HG03159 (cell line): Measurements from ENCODE around the gene MACROD2.

ENCODE experiments used
- ATAC-seq: cut with Tn5 transposase; IDR thresholded peaks from one replicate; pipeline ENCODE4 v1.9.1; 2021; ENCODE audit warnings: mild to moderate bottlenecking, moderate library complexity; ENCODE audit not compliant: unreplicated experiment

MACROD2 gene

DNA sequence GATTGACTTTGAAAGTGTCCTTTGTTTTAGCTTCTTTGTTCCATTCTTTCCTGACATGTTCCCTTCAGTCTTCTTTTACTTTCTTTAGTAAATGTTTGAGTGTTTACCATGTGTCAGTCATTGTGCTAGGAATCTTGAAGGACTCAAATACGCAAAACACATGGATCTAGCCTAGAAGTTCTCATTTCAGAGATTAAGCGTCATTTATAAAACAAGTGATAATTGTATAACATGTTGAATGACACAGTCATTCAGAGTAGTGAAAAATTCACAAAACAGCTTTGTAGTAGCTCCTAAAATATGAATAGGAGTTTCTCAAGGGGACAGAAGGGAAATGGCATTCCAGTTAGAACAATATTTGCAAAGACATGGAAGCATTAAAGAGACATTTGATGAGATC is 66.9 kb downstream of the MACROD2 start:
- ATAC-seq: no peak

DNA sequence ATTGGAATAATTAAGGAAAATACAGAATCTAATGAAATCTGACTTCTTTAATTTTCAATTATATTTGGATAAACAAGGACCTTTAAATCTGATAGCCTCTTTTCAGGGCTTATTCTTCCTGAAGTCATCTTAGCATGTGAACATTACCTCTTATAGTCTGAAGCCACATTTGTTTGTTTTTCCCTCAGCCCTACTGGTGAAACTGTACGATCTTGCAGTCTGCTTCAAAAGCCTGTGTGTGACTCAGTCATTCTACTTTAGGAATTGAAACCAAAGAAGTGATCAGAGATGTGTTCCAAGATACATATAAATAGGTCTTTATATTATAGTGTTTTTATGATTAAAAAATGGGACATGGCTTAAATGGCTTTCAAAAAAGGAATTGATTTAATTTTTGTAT is 67.5 kb downstream of the MACROD2 start:
- no peak for ATAC-seq

DNA sequence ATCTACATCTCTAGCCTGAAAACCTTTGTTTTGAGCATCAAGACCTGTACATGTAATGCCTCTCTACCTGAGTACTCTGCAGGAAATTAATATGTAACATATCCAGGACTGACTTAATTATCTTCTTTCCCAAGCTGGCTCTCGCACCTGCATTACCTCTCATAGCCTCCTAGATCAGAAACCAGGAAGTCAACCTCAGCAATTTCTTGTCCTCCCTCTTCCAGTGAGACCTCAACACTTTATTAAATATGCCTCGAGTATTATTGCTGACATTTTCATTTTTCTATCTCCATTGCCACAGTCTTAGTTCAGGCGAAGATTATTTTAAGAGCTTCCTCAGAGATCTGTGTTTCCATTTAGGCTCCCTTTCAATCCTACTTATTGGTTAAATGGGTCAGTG is 69.0 kb downstream of the MACROD2 start:
- ATAC-seq: no peak

DNA sequence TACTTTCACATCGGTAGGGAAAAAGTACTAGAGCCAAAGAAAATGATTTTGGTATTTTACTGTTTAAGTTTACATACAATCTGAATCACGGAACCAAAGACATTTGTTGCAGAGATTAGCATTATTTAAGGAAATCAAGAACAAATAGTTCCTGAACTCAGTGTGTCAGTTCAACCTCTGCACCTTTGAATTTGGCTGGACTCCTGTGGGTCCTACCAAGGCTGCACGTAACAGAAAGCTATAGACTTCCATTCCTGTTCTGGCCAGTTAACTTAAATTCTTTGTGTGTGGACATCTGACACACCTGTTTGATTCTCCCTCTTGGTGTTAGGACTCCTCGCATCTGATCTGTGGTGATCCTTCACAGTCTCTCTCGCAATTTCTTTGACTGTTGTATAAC is 69.6 kb downstream of the MACROD2 start:
- ATAC-seq: no peak

DNA sequence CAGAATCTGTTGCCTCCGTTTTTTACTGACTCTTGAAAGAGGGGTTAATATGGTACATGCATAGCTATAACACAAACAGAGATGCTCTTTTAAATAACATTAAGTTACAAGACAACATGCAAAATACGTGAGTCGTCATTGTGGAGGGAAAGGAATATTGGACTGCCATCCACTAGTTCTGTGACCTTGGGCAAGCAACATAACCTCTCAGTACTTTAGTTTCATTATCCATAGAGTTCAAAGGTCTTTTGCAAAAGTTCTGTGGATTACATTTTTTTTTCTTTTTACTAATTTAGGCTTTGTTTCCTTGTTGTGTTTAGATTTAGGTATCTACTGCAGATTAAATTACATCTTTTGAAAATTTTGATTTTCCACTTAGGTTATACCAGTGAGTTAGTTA is 70.5 kb downstream of the MACROD2 start:
- ATAC-seq: no peak

DNA sequence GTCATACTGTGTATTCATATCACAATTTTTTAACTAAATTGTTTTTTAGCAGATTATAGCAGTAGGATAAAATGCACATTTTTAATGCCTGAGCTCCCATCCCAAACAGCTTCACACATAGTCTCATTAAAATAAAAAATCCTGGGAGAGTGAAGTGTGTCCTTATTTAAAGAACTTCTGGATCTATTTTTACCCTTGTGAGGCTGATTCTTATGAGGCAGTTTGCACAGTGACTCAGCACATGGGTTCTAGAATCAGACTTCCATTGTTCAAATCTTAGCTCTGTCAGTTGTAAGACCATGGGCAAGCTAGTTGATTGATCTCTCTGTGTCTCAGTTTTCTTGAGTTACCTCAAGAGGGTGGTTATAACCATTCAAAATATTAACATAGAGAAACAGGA is 72.3 kb downstream of the MACROD2 start:
- ATAC-seq: no peak

DNA sequence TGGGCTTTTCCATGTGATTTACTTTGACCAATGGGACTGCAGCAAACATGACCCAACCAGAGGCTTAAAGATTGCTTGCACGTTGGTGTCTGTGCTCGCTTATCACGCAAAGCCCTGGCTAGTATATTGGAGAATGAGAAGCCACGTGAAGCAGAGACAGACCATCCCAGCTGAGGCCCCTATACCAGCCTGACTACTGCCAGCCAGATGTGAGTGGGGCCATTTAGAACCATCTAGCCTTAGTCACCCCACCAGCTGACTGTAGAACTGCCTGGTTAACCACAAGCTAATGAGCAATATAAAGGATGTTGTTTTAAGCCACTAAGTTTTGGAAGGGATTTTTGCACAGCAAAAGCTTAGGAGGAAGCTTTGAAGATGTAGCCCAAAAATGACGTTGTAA is 74.5 kb downstream of the MACROD2 start:
- ATAC-seq: no peak

DNA sequence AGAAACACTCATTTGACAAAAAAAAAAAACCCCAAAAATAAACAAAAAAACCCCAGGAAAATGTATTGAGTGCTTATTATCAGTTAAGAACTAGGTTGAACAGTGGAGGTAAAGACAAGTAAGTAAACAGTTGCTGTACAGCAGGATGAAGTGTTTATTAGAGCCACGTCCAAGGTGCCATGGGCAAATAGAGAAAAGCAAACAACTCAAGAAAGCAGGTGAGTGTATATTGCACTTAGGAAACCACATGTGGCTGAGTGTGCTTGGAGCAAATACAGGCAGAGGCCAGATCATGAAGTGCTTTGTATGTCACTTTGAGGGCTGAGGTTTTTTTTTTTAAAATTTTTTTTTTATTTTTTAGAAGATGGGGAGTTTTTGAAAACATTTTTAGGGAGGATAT is 98.3 kb downstream of the MACROD2 start:
- no peak for ATAC-seq

DNA sequence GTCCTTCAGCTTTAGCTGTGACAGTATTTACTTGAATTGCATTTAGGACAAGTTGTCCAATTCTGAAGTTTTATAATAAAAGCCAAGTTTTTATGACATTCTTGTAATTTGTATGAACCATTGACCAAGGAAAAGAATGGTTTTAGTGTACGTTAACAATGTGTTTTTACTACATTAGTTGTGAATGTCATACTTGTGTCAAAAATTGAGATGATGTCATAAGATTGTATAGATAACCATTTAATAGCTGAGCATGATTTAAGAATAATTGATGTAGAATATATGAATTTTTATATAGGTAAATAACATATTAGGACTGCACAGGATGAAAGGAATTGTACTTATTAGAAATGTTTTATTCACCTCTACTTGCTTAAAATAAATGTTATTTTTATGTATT is 102.9 kb downstream of the MACROD2 start:
- no peak for ATAC-seq

DNA sequence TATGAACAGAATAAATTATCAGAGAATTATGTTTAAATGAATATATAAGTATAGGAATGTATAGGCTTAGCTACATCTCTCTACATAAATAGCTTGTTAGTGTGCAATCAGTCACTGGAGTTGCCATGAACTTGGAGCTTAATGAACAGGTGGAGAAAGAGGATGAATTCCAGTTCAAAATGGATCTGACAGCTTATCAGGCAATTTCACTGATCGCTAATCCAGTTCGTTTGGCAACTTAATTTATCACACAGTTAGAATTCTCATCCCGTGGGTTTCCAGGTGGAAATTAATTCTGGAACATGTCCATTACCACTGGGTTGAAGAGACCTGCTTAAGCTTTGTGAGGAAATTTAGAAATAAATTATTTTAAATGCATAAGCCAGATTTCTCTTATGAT is 118.1 kb downstream of the MACROD2 start:
- ATAC-seq: no peak

DNA sequence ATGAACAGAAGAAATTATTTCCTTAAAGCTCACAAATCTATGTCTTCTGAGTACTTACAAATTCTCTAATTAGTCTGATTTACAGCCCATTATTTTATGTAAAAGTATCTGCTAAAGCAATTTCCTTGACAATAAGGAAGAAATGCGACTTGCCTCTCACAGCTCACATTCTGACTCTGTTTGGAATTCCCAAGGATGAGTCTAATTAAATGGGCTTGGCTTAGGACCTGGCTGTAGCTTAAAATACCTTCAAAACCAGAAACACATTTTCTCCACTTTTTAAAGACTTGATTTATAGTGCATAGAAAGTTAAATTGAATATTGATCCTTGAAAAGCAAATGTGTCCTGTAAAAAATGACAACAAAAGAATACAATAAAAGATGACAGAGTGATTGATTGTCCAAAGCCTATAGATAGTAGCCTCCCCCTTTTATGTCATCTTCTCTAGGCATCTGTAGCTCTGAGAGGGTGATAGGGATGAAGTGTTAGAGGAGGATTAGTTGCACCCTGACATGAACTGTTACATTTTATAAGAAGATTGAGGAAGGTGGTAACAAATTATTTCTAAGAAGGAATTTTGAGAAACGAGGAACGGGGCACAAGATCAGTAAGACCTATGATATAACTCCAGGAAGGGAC is 118.9 kb downstream of the MACROD2 start:
- ATAC-seq: no peak

DNA sequence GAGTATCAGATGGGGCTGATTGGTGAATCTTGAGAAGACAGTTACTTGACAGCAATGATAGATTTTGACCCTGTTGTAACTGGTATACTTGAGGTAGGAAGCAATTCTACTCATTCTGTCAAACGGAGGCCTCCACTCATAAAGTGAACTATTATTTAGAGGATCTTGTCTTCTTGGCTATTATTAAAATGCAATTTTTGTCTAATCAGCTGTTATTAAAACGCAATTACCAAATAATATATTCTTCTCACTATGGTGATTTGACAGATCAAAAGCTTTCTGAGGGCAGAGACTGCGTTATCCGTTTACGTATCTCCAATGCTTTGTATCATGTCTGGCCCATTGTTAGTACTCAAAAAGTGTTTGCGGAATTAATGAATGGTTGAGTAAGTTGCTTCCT is 120.7 kb downstream of the MACROD2 start:
- no peak for ATAC-seq

DNA sequence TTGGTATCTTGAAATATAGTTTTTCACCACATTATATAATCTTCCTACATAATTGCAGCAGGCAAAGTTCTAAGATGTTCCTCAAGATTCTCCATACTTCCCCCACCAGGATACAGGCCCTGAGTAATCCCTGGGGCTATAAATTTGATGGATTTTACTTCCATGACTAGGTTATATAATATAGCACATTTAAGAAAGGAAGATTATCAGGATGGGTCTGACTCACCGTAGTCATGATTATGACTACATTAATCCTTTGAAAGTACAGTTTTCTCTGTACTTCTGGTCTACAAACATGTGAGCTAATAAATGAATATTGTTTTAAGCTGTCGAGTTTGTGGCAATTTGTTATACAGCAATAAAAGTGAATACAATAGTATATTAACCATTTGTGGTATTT is 122.5 kb downstream of the MACROD2 start:
- ATAC-seq: no peak

DNA sequence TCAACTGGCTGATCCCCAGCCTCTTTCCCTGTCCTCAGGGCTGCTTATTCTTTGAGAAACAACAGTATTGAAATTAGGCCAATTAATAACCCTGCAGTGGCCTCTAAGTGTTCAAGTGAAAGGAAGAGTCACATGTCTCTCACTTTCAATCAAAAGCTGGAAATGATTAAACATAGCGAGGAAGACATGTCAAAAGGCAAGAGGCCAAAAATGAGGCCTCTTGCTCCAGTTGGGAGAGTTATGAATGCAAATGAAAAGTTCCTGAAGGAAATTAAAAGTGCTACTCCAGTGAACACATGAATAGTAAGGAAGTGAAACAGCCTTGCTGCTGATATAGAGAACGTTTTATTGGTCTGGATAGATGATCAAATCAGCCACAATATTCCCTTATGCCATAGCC is 131.5 kb downstream of the MACROD2 start:
- no peak for ATAC-seq

DNA sequence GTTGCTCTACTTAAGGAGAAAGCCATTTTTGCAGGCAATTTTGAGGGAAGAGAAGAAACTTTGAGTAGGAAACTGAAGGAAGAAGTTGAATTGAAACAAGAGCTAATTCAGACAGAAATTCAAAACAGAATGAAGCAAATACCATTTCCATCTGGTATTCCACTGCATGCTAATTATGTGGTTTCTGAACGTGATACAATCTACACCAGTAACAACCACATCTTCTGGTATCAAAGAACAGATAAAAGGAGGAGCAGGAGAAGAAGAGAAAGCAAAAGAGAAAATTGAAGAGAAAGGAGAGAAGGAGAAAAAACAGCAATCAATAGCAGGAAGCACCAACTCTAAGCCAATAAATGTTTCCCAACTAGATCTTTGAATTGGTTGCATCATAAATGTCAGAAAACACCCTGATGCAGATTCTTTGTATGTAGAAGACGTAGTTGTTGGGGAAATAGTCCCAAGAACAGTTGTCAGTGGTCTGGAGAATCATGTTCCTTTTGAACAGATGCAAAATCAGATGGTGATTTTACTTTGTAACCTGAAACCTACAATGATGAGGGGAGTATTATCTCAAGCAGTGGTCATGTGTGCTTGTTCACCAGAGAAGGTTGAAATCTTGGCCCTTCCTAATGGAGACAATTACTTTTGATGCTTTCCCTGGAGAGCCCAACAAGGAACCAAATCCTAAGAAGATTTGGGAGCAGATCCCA is 132.4 kb downstream of the MACROD2 start:
- ATAC-seq: no peak

DNA sequence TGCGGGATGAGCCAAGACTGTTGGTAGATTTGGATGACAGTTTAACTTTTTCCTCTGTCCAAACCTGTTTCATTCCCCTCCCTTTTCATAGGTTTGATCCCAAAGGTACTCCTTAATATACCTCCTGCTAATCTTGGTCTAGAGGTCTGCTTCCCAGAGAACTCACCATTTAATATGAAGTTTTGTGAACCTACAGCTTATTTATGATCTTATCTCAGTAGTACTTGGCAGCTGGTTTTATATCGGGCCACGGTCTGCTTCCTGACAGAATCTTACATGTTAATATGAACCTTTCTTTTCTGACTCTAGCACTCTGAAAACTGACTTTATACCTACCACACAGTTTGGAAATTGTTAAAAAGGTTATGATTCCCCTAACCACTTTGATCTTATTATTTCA is 138.7 kb downstream of the MACROD2 start:
- no peak for ATAC-seq

DNA sequence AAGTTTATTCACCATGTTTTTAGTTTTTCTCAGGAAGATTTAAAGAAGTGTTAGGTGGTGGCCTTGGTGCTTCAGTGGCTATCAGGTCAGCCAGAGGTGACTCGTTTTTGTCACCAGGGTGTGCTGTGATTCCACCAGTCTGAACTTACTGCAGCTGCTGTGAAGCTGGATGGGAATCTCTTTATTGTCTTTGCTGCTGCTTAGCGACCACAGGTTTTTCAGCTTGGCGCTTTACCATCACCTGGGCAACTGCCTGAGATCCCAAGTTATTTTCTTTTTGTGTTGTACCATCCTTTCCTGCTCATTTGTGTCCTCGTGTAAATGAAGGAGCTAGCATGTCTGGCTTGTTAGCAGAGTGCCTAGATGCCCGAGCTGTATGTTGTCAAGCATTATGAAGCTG is 146.9 kb downstream of the MACROD2 start:
- no peak for ATAC-seq

DNA sequence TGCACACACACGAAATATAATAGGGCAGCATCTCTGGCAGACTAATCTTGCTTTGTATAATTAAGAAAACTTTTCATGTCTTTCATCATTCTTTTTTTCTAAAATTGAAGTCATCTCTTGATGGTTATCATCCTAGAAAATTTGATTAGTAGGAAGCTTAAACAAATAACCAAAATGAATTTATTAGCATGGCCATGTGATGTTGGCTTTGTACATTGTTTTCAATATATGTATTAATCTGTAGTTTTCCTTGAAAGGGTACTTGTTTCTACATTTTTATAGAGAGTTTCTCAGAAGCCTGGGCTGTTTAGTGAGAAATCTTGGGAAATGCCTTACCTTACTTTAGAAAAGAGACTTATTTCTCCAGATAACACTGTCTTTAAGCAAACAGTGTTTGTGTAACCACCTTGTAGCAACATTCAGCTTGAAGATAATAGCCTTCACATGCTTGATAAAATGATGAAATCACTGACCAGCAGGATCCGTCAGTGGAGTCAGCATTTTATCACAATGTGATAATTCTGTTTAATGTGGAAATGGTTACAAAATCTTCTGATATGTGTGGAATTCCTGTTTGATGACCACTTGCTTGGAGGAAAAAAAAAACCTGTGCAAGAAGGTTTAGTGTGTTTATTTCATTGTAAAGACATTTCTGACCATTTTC is 147.8 kb downstream of the MACROD2 start:
- ATAC-seq: no peak

DNA sequence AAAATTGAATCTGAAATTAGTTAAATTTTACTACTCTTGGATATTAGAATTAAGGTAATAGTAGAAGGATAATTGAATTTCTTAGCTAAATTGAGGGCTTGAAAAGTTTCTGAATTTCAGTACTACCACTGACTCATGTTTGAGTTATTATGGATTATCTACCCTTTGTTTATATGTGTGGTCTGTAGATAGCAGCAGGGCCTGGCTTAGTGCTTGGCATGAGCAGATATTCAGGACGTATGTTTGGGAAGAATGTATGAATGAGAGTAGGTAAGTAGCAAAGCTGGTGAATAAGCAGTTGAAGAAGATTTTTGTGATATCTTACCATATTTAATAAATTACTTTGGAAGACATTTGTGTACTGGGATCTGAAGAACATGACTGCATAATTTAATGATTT is 152.7 kb downstream of the MACROD2 start:
- ATAC-seq: no peak

DNA sequence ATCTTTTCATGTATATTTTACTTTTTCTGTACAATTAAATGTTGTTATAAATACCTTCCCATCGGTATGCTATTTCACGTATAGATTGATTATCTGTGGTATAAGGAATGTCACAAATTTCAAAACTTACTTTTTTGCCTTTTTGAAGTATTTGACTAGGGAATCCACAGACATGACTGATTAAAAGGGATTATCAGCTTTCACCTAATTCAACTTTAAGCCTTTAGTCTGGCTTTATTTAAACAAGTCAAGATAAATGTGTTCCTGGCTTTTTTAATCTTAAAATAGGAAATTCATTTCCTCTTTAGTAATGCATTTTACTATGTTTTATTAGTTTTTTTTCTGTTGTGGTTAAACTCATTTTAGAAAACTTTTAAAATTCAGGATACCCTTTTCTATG is 160.0 kb downstream of the MACROD2 start:
- ATAC-seq: no peak

DNA sequence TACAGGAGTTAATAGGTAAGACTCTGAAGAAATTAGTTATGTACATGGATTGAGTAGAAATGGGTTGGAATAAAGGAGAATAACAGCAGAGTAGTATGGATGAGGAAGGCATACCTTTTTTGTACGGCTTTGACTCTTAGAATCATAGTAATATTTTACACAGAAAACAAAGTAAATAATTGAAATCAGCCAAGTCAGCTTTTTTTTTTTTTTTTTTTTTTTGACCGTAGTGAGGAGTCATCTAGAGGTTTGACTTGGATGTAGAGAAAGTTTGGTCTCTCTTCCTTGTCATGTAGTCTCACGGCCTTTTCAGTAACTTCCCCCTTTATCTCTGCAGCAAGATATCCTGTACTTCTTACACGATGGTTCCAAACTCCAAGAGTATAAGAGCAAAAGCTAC is 183.2 kb downstream of the MACROD2 start:
- ATAC-seq: no peak

DNA sequence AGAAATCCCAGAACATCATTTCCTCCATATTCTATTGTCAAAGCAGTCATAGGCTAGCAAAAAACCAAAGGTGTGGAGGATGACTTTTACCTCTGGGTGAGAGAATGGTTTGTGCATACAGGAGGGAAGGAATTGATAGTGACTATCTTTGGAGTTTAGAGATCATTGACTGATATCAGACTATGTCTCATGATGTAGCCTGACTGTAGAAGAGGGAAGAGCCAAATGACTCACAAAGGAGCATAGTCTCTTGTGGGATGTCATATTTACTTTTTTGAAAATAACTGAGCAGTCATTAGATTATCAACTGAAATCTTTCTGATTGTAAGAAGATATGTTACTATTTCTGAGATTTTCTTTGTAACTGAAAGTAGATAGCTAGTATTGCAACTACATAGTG is 183.6 kb downstream of the MACROD2 start:
- ATAC-seq: no peak
